ENCODE results near the gene SLCO1C1.

The SLCO1C1 gene

DNA sequence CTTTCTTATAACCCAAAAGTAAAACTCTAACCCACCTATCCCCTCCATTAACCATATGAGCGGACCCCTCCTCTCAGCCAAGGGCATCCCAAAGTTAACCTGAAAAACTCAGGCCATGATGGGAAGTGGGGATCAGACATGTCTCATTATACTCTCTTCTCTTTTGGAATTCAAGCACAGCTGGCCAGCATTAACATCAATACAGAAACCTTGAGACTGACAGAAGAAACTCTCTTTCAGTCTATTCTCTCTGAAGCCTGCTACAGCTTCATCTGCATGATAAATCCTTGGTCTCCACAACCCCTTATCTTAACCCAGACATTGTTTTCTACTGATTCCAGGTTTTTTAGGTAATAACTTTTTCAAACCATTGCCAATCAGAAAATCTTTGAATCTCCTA lies 97.8 kb downstream of the SLCO1C1 start:
- Histone ChIP-seq H3K4me1 (ENCODE audit: control insufficient read depth, insufficient read depth, low read length) (no peaks in the 10 kb centered on the region), H3K9ac (ENCODE audit: low read depth, low read length) (no peak overlapping the region), H3K27ac (ENCODE audit: low read depth, low read length) (peak overlapping the region; percentile 1), H3K36me3 (ENCODE audit: control insufficient read depth, insufficient read depth, low read length) (no peaks in the 10 kb centered on the region), H3K27me3 (ENCODE audit: control insufficient read depth, insufficient read depth, low read length) (no peaks in the 10 kb centered on the region), H3K9me3 (ENCODE audit: control insufficient read depth, insufficient read depth, low read length) (peaks cover 16% of the 10 kb centered on the region), H3K4me3 (ENCODE audit: low read depth, low read length) (no peak overlapping the region)

DNA sequence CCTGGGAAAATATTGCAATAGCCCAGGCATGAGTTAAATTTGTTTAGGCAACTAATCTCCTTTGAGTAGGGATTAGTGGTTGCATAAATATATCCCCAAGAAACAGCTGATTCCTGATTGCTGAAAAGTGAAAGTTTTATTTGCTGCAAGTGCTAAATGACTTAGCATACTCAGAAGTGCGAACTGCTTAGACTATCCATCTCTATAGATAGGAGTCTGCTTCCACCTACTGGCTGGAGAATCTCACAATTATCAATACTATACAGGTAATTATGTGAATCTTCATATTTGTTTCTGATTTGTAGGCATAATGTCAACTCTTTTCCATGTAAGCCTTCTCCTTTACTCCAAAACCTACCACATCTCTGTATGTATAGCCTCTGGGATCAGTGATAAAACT lies 103.4 kb downstream of the SLCO1C1 start:
- Histone ChIP-seq H3K9ac (ENCODE audit: low read depth, low read length) (no peak overlapping the region), H3K9me3 (ENCODE audit: control insufficient read depth, insufficient read depth, low read length) (peaks cover 3% of the 10 kb centered on the region), H3K27me3 (ENCODE audit: control insufficient read depth, insufficient read depth, low read length) (no peaks in the 10 kb centered on the region), H3K36me3 (ENCODE audit: control insufficient read depth, insufficient read depth, low read length) (no peaks in the 10 kb centered on the region), H3K27ac (ENCODE audit: low read depth, low read length) (no peak overlapping the region), H3K4me3 (ENCODE audit: low read depth, low read length) (no peak overlapping the region), H3K4me1 (ENCODE audit: control insufficient read depth, insufficient read depth, low read length) (no peaks in the 10 kb centered on the region)

DNA sequence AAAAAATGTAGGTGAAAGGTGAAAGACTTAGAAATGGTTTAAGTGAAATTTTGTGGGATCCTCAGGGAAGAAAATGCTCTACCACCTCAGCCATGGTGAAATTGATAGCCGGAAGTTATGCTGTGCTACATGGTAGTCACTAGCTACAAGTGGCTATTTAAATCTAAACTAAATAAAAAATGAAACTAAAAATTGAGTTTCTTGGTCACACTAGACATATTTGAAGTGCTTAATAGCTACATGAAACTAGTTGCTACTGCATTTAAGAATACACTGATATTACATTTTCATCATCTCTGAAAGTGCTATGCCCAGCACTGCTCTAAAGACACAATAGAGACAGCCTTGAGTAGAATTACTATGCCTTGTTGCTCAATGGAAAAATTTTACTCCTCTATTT lies 105.0 kb downstream of the SLCO1C1 start:
- Histone ChIP-seq H3K27me3 (ENCODE audit: control insufficient read depth, insufficient read depth, low read length) (no peaks in the 10 kb centered on the region), H3K9me3 (ENCODE audit: control insufficient read depth, insufficient read depth, low read length) (no peaks in the 10 kb centered on the region), H3K27ac (ENCODE audit: low read depth, low read length) (no peak overlapping the region), H3K4me1 (ENCODE audit: control insufficient read depth, insufficient read depth, low read length) (no peaks in the 10 kb centered on the region), H3K4me3 (ENCODE audit: low read depth, low read length) (no peak overlapping the region), H3K36me3 (ENCODE audit: control insufficient read depth, insufficient read depth, low read length) (no peaks in the 10 kb centered on the region), H3K9ac (ENCODE audit: low read depth, low read length) (no peak overlapping the region)

DNA sequence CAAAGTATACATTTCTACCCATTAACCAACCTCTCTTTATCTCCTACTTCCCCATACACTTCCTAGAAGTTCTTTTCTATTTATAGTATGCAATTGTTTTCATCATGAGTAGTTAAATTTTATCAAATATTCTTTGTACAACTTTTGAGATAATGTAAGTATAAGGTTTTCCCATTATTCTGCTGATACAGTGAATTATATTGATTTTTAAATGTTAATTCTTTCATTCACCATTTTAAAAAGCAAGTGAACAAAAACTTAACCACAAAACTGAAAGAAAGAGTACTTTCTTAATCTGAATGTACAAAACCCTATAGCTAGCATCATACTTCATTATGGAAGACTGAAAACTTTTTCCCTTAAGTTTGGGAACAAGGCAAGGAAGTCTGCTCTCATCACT lies 105.9 kb downstream of the SLCO1C1 start:
- Histone ChIP-seq H3K4me1 (ENCODE audit: control insufficient read depth, insufficient read depth, low read length) (no peaks in the 10 kb centered on the region), H3K36me3 (ENCODE audit: control insufficient read depth, insufficient read depth, low read length) (no peaks in the 10 kb centered on the region), H3K9ac (ENCODE audit: low read depth, low read length) (no peak overlapping the region), H3K27ac (ENCODE audit: low read depth, low read length) (no peak overlapping the region), H3K27me3 (ENCODE audit: control insufficient read depth, insufficient read depth, low read length) (no peaks in the 10 kb centered on the region), H3K4me3 (ENCODE audit: low read depth, low read length) (no peak overlapping the region), H3K9me3 (ENCODE audit: control insufficient read depth, insufficient read depth, low read length) (no peaks in the 10 kb centered on the region)
